ENCODE data around the gene LYPD4.

The LYPD4 gene

DNA sequence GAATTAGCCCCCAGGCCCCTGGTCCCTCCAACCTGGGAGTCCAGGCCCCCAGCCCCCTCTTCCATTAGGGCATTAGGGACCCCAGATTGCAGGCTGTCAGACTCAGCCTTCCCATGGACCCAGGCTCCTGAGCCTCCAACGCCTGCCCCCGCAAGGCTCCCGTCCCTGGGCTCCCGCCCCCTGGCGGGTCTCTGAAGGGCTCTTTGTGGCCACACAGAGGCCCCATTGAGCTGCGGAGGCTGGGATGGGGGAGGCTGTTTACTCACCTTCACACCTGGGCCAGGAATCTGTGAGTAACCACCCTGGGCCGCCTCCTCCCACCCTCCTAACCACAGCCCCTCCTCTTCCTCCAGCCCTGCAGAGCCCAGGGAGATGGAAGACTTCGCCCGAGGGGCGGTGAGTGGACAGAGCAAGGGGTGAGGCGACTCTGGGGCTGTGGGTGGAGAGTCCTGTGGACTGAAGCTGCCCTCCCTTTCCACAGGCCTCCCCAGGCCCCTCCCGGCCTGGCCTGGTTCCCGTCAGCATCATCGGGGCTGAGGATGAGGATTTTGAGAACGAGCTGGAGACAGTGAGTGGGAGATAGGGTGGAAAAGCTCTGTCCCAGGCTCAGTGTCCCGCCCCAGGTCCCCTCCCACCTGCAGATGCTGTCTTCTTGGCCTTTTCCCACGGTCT lies 43.4 kb upstream of the LYPD4 start:
- TF ChIP-seq FOXK2 (IDR thresholded peaks at IDR 0.05) (no peak), SP1 (IDR thresholded peaks at IDR 0.05) (no peak), FOXM1 (IDR thresholded peaks at IDR 0.05; ENCODE audit: borderline replicate concordance) (no peak), ELF4 (IDR thresholded peaks at IDR 0.05) (no peak), NFRKB (IDR thresholded peaks at IDR 0.05) (no peak), FOXA1 (IDR thresholded peaks at IDR 0.05) (no peak), HDGF (IDR thresholded peaks at IDR 0.05; ENCODE audit: borderline replicate concordance) (no peak), ARNT (IDR thresholded peaks at IDR 0.05) (no peak), LEF1 (IDR thresholded peaks at IDR 0.05; ENCODE audit: borderline replicate concordance) (no peak), ZNF384 (IDR thresholded peaks at IDR 0.05) (no peak), TARDBP (IDR thresholded peaks at IDR 0.05) (no peak), SUZ12 (IDR thresholded peaks at IDR 0.05) (no peak), CTBP1 (IDR thresholded peaks at IDR 0.05; ENCODE audit: borderline replicate concordance) (no peak), L3MBTL2 (conservative IDR thresholded peaks at IDR 0.05) (no peak), BHLHE40 (IDR thresholded peaks at IDR 0.05; ENCODE audit: borderline replicate concordance) (no peak)
- TF ChIP-seq, protein P1, sequence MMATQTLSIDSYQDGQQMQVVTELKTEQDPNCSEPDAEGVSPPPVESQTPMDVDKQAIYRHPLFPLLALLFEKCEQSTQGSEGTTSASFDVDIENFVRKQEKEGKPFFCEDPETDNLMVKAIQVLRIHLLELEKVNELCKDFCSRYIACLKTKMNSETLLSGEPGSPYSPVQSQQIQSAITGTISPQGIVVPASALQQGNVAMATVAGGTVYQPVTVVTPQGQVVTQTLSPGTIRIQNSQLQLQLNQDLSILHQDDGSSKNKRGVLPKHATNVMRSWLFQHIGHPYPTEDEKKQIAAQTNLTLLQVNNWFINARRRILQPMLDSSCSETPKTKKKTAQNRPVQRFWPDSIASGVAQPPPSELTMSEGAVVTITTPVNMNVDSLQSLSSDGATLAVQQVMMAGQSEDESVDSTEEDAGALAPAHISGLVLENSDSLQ (IDR thresholded peaks at IDR 0.05) = no peak
- ChIA-PET CTCF (no interaction called here), POLR2A (no interaction called here)
- no peak for DNase-seq (ENCODE audit: extremely low spot score)

DNA sequence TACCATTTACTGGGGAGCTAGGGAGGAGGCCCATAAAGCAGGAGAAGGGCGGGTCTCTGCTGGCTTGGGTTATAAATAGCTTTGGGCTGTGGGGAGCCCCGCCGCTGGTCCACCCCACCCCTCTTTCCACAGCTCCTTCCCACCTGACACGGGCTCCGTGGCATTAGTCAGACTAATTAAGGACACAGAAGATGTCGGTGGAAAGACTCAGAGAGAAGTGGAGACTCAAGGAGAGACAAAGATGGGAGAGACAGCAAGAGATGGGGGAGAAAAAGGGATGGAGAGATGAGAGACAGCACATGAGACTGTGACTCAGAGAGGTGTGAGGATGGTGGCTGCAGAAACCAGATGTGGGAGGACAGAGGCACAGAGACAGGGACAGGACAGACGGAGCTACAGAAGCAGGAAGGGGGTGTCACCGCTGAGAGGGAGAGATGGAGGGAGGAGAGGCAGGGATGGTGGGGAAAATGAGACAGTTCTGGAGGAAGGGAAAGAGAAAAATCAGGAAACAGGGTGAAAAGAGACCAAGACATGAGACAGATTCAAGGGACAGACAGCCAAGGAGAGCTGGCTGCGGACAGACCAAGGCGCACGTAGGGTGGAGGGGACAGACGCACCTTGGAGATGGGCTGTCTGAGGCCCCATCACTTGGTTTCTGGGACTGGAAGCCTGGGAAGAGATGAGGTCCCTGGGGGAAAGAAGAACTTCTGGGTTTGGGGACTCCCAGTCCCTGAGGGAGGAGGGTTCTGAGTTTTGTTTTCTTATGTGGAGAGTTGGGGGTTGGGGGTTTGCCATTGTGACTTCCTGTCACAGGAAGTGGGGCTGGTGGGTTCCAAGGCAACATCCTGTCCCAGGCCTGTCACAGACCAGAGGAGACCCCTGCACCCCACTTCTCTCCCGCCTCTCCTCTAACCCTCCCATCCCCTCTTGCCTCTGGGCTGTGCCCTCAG lies 42.6 kb upstream of the LYPD4 start:
- no peak for TF ChIP-seq L3MBTL2 (conservative IDR thresholded peaks at IDR 0.05)
- no peak for TF ChIP-seq FOXK2 (IDR thresholded peaks at IDR 0.05)
- no peak for TF ChIP-seq TARDBP (IDR thresholded peaks at IDR 0.05)
- no peak for TF ChIP-seq NFRKB (IDR thresholded peaks at IDR 0.05)
- TF ChIP-seq BHLHE40 (IDR thresholded peaks at IDR 0.05; ENCODE audit: borderline replicate concordance) = no peak
- no peak for TF ChIP-seq SP1 (IDR thresholded peaks at IDR 0.05)
- no peak for TF ChIP-seq ELF4 (IDR thresholded peaks at IDR 0.05)
- TF ChIP-seq ZNF384 (IDR thresholded peaks at IDR 0.05) = no peak
- TF ChIP-seq ARNT (IDR thresholded peaks at IDR 0.05) = no peak
- no peak for TF ChIP-seq FOXA1 (IDR thresholded peaks at IDR 0.05)
- no peak for TF ChIP-seq FOXM1 (IDR thresholded peaks at IDR 0.05; ENCODE audit: borderline replicate concordance)
- TF ChIP-seq, protein P1 (IDR thresholded peaks at IDR 0.05) = no peak
- no peak for TF ChIP-seq CTBP1 (IDR thresholded peaks at IDR 0.05; ENCODE audit: borderline replicate concordance)
- ChIA-PET CTCF (no interaction called here), POLR2A (no interaction called here)
- DNase-seq (ENCODE audit: extremely low spot score) = no peak

DNA sequence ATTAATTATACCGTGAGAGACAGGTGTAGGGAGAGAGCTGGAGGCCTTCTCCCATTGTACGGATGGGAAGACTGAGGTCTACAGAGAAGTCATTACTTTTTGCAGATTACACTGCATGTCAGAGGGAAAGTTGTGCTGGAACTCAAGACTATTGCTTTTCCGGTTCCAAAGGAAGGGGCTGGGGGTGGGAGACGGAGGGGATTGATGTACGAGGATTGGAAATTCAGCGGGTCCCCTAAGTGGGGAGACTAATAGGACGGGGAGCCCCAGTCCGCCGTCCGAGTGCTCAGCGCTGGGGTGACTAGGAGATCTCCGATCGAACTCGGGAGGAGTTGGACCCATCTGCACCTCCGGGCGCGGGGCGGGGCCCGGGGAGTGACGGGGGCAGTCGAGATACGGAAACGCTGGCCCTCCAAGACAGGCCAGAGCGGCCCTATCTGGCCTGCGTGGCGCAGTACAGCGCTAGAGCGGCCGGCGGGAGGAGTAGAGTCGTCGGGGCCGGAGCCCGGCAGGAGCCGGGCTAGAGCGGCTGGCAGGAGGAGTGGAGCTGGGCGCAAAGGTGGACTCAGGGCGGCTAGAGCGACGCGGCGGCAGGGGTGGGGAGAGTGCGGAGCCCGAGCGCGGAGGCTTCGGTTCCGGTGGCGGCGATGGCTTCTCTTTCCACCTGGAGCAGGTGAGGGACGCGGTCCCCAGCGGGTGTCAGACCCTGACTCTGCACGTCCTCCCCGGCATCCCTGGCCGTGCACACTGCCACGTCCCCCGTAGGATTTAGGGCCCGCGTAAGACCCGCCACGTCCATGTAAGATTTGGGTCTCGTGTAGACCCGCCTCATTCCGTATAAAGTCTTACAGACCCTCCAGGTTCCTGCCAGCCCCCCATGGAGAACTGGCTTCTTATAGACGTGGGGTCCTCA lies 39.6 kb upstream of the LYPD4 start:
- DNase-seq (ENCODE audit: extremely low spot score) = peak; percentile 98
- CTCF ChIA-PET = no interaction called here
- TF ChIP-seq CTBP1 (IDR thresholded peaks at IDR 0.05; ENCODE audit: borderline replicate concordance) (no peak), ZNF384 (IDR thresholded peaks at IDR 0.05) (no peak), SUZ12 (IDR thresholded peaks at IDR 0.05) (no peak), FOXK2 (IDR thresholded peaks at IDR 0.05) (no peak), NFRKB (IDR thresholded peaks at IDR 0.05) (no peak), TARDBP (IDR thresholded peaks at IDR 0.05) (no peak), LEF1 (IDR thresholded peaks at IDR 0.05; ENCODE audit: borderline replicate concordance) (no peak), ELF4 (IDR thresholded peaks at IDR 0.05) (peak; percentile 58; the same call in 1 of the 2 replicates), FOXM1 (IDR thresholded peaks at IDR 0.05; ENCODE audit: borderline replicate concordance) (no peak), SP1 (IDR thresholded peaks at IDR 0.05) (no peak), FOXA1 (IDR thresholded peaks at IDR 0.05) (no peak), BHLHE40 (IDR thresholded peaks at IDR 0.05; ENCODE audit: borderline replicate concordance) (no peak), ARNT (IDR thresholded peaks at IDR 0.05) (no peak), L3MBTL2 (conservative IDR thresholded peaks at IDR 0.05) (no peak), HDGF (IDR thresholded peaks at IDR 0.05; ENCODE audit: borderline replicate concordance) (no peak)
- TF ChIP-seq, protein P1 (IDR thresholded peaks at IDR 0.05) = peak; percentile 89
- POLR2A ChIA-PET = interaction anchor here (0.6 to 2.8 kb wide), 14 partner anchors 8 to 146 kb away, joined by 3 to 17 read pairs (median 4); partner anchors contain the start of genes ERFL, RABAC1 and RPS19

DNA sequence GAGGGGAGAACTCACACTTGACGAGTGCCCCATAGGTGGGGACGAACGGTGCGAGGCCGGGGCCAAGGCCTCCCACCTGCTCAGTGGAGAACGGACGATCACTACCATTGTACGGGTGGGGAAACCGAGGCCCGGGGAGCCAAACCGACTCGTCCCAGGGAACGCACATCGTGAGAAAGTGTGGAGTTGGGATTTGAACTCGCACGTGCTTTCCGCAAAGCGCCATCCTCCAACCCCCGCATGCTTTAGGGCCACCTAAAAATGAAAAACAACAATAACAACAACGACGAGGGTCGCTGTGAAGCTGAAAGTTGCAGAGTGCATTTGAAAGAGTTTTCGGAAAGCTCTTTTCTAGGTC lies 39.0 kb upstream of the LYPD4 start:
- no peak for DNase-seq (ENCODE audit: extremely low spot score)
- POLR2A ChIA-PET = interaction anchor here (1.2 to 2.8 kb wide), 3 partner anchors 24 to 47 kb away, joined by 3 to 17 read pairs (median 8); partner anchors contain the start of genes ERFL and RPS19
- TF ChIP-seq BHLHE40 (IDR thresholded peaks at IDR 0.05; ENCODE audit: borderline replicate concordance) (no peak), L3MBTL2 (conservative IDR thresholded peaks at IDR 0.05) (no peak), LEF1 (IDR thresholded peaks at IDR 0.05; ENCODE audit: borderline replicate concordance) (no peak), FOXM1 (IDR thresholded peaks at IDR 0.05; ENCODE audit: borderline replicate concordance) (no peak), SP1 (IDR thresholded peaks at IDR 0.05) (no peak), NFRKB (IDR thresholded peaks at IDR 0.05) (no peak), CTBP1 (IDR thresholded peaks at IDR 0.05; ENCODE audit: borderline replicate concordance) (no peak), FOXK2 (IDR thresholded peaks at IDR 0.05) (no peak), ZNF384 (IDR thresholded peaks at IDR 0.05) (no peak), FOXA1 (IDR thresholded peaks at IDR 0.05) (no peak), ELF4 (IDR thresholded peaks at IDR 0.05) (no peak), TARDBP (IDR thresholded peaks at IDR 0.05) (no peak), SUZ12 (IDR thresholded peaks at IDR 0.05) (no peak), HDGF (IDR thresholded peaks at IDR 0.05; ENCODE audit: borderline replicate concordance) (no peak), ARNT (IDR thresholded peaks at IDR 0.05) (no peak)
- TF ChIP-seq, protein P1 (IDR thresholded peaks at IDR 0.05) = no peak
- CTCF ChIA-PET = no interaction called here
